ENCODE measurements around the gene SLC22A3.

The SLC22A3 gene

GRCh38 chr6:160333841-160334240, 14.3 kb upstream of the SLC22A3 start:
- DNase-seq (ENCODE audit: low read depth) = no peak

- no peak for DNase-seq (ENCODE audit: low read depth)
Measured at GRCh38 chr6:160336200-160336599, 12.0 kb upstream of the SLC22A3 start.

GRCh38 chr6:160337301-160337700, 10.9 kb upstream of the SLC22A3 start:
- peak; percentile 75 for DNase-seq (ENCODE audit: low read depth)

- DNase-seq (ENCODE audit: low read depth) = no peak
Measured at GRCh38 chr6:160337991-160338390, 10.2 kb upstream of the SLC22A3 start.

- DNase-seq (ENCODE audit: low read depth) = no peak
Measured at GRCh38 chr6:160343144-160343543, 5.0 kb upstream of the SLC22A3 start.

- DNase-seq (ENCODE audit: low read depth) = no peak
Measured at GRCh38 chr6:160344271-160344670, 3.9 kb upstream of the SLC22A3 start.

GRCh38 chr6:160347259-160348222, 637 bp upstream of the SLC22A3 start:
- no peak for DNase-seq (ENCODE audit: low read depth)

GRCh38 chr6:160349020-160349441, 853 bp downstream of the SLC22A3 start:
- no peak for DNase-seq (ENCODE audit: low read depth)

GRCh38 chr6:160349814-160350350, 1.7 kb downstream of the SLC22A3 start:
- no peak for DNase-seq (ENCODE audit: low read depth)

GRCh38 chr6:160353950-160354496, 5.8 kb downstream of the SLC22A3 start:
- DNase-seq (ENCODE audit: low read depth) = no peak

GRCh38 chr6:160355001-160355400, 6.8 kb downstream of the SLC22A3 start:
- peak; percentile 30 for DNase-seq (ENCODE audit: low read depth)

- DNase-seq (ENCODE audit: low read depth) = no peak
Measured at GRCh38 chr6:160356074-160356744, 8.0 kb downstream of the SLC22A3 start.

GRCh38 chr6:160357088-160357487, 8.9 kb downstream of the SLC22A3 start:
- DNase-seq (ENCODE audit: low read depth) = no peak

- no peak for DNase-seq (ENCODE audit: low read depth)
Measured at GRCh38 chr6:160358225-160359119, 10.3 kb downstream of the SLC22A3 start.

- DNase-seq (ENCODE audit: low read depth) = no peak
Measured at GRCh38 chr6:160360955-160361354, 12.8 kb downstream of the SLC22A3 start.

GRCh38 chr6:160362556-160362955, 14.4 kb downstream of the SLC22A3 start:
- DNase-seq (ENCODE audit: low read depth) = no peak

GRCh38 chr6:160363016-160363996, 15.1 kb downstream of the SLC22A3 start:
- DNase-seq (ENCODE audit: low read depth) = no peak

- no peak for DNase-seq (ENCODE audit: low read depth)
Measured at GRCh38 chr6:160365117-160365516, 16.9 kb downstream of the SLC22A3 start.

- no peak for DNase-seq (ENCODE audit: low read depth)
Measured at GRCh38 chr6:160367798-160368547, 19.8 kb downstream of the SLC22A3 start.

GRCh38 chr6:160368670-160369069, 20.5 kb downstream of the SLC22A3 start:
- DNase-seq (ENCODE audit: low read depth) = no peak

All from HS-5 (cell line).